Neural progenitor cell (in vitro differentiated cells): ENCODE results near the gene ARMC3.

Experiments
- CTCF ChIP-seq: fragments of 200-600 bp; sonication (generic); IDR thresholded peaks from 2 replicates; pipeline ENCODE4 v1.5.1; 2017; ENCODE audit warnings: antibody characterized with exemption, mild to moderate bottlenecking
- EZH2 ChIP-seq: fragments of 200-600 bp; sonication (generic); IDR thresholded peaks from 2 replicates; pipeline ENCODE4 v1.6.1; 2017; ENCODE audit warnings: antibody characterized with exemption, mild to moderate bottlenecking, moderate library complexity
- EZH2phosphoT487 ChIP-seq: fragments of 200-600 bp; sonication (generic); IDR thresholded peaks from 2 replicates; pipeline ENCODE4 v1.6.1; 2017; ENCODE audit warnings: antibody characterized with exemption

GRCh38 chr10:22895252-22895651, 32.6 kb upstream of the ARMC3 start:
- TF ChIP-seq CTCF: no peak
- TF ChIP-seq EZH2: no peak
- TF ChIP-seq EZH2phosphoT487: no peak
